ENCODE measurements around the gene ZNF335.
"Not testable (repeated sequence)": the region's sequence is repeated elsewhere in the genome, so short reads cannot be mapped to it uniquely, and the experiment has no call there.

The ZNF335 gene

GRCh38 chr20:46002008-46002407 lies 30.0 kb upstream of the ZNF335 start:
- no peak for DNase-seq (ENCODE audit: low spot score)

DNA sequence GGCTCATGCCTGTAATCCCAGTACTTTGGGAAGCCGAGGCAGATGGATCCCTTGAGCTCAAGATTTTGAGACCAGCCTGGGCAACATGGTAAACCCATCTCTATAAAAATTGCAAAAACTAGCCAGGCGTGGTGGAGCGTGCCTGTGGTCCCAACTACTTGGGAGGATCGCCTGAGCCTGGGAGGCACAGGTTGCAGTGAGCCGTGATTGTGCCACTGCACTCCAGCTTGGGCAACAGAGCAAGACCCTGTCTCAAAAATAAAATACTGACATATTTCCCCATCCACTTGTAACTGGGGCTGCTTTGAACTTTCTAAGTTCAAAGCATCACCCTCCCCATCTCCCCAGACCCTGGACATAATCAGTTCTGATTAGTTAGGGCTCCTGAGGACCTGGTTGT lies 29.5 kb upstream of the ZNF335 start:
- no peak for DNase-seq (ENCODE audit: low spot score)

- no peak for DNase-seq (ENCODE audit: low spot score)
Measured at GRCh38 chr20:46000262-46000996, 28.4 kb upstream of the ZNF335 start.

DNA sequence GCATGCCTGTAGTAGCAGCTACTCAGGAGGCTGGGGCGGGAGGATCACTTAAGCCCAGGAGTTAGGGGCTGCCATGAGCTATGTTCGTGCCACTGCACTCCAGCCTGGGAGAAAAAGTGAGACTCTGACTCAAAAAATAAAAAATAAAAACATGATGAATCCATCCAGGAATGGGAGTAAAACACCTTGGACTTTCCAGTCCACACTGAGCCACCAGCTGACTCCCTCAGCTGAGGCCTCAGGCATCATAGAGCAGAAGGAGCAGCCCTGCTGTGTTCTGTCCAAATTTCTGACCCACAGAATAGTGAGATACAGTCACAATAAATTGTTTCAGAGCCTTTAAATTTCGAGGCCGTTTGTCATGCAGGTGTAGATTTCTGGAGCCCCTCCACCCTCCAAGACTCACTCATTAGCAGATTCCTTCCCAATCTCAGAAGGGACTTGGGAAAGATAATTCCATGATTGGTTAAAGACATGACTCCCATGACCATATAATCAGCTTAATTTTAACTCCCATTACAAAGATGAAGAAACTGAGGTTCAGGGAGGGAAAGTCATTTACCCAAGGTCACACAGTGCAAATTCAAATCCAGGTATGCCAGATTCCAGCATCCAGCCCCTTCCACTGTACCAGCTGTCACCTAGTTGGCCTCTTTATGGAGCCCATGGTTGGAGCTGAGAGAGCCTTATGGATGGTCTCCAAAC lies 27.7 kb upstream of the ZNF335 start:
- DNase-seq (ENCODE audit: low spot score): no peak

GRCh38 chr20:45998761-45999160 lies 26.8 kb upstream of the ZNF335 start:
- no peak for DNase-seq (ENCODE audit: low spot score)

GRCh38 chr20:45998337-45998736 lies 26.3 kb upstream of the ZNF335 start:
- no peak for DNase-seq (ENCODE audit: low spot score)

GRCh38 chr20:45997187-45997586 lies 25.2 kb upstream of the ZNF335 start:
- no peak for DNase-seq (ENCODE audit: low spot score)

- not testable (repeated sequence) for DNase-seq (ENCODE audit: low spot score)
Measured at GRCh38 chr20:45995495-45996097, 23.6 kb upstream of the ZNF335 start.

DNA sequence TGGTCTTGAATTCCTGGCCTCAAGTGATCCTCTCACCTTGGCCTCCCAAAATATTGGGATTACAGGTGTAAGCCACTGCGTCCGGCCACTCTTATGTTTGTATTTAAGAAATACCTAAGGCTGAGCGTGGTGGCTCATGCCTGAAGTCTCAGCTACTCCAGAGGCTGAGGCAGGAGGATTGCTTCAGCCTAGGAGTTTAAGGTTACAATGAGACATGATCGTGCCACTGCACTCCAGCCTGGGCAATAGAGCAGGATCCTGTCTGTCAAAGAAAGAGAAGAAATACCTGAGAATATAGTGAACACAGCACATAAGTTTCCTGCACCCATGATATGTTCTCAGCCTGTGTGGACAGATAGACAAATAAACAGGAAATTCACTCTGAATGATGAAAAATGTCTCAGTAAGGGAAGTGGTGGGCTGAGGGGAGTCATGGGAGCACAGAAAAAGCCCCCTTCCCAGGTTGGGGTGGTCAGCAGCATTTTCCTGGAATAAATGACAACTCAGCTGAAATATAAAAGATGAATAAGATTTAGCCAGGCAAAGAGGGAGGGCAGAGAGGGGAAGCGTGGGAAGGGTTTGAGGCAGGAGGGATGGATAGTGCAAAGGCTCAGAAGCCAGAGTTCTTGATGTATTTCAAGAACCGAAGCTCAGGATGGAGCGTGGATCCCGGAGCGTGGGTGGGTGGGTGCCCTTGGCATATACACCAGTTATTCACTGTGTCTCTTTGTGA lies 22.9 kb upstream of the ZNF335 start:
- no peak for DNase-seq (ENCODE audit: low spot score)

GRCh38 chr20:45993197-45993951 lies 21.4 kb upstream of the ZNF335 start:
- DNase-seq (ENCODE audit: low spot score): no peak

DNA sequence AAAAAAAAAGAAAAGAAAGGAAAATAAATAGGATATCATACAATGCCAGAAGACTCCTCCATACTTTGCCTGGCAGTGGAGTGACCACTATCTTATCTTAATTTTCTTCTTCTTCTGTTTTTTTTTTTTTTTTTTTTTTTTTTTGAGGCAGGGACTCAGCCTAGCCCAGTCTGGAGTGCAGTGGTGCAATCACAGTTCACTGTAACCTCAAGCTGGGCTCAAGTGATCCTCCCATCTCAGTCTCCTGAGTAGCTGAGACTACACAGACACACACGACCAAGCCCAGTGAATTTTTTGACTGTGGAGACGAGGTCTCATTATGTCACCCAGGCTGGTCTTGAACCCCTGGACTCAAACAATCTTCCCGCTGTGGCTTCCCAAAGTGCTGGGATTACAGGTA lies 19.6 kb upstream of the ZNF335 start:
- no peak for DNase-seq (ENCODE audit: low spot score)

- DNase-seq (ENCODE audit: low spot score): not testable (repeated sequence)
Measured at GRCh38 chr20:45988830-45989229, 16.8 kb upstream of the ZNF335 start.

DNA sequence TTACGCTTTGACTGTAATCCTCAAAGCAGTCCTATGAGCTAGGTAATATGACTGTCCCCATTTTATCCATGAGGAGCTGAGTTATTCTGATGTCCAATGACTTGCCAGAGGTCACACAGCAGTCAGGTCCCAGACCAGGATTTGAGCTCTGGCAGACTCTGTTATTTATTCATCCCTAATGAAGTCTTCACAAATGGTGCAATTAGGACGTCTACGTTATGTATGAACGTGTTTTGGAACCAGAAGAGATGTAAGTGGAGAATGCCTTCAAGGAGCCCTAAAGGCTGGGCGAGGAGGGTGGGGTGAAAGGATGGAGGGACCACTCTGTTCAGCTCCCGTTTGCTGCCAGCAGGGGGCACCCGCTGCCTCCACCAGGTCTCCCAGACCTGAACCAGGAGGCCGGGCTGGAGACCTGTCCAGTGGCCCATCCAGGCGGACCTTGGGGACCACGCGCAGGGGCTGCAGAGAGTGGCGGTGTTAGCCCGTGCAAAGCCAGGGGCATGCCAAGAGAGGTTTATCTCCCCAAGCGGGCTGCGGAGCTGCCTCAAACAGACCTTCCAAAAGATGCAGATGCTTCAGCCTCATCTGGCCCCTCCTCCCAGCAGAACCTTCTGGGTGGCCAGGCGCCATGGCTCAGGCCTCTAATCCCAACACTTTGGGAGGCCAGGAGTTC lies 15.2 kb upstream of the ZNF335 start:
- DNase-seq (ENCODE audit: low spot score): peak; percentile 73

DNA sequence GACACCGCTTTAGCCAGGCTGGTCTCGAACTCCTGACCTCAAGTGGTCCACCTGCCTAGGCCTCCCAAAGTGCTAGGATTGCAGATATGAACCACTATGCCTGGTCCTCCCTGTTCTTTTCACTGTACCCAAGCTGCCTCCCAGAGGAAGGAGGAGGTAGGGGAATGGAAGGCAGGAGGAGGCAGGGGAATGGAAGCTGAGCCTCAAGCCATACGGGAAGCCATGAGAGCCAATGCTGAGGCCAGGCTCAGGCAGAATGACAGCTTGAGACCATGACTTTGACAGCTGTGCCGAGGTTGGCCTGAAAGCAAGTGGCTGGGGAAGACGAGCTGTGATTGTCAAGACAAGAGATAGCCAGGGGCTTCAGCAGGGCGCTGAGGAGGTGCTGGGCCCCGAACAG lies 13.6 kb upstream of the ZNF335 start:
- DNase-seq (ENCODE audit: low spot score): no peak

- DNase-seq (ENCODE audit: low spot score): no peak
Measured at GRCh38 chr20:45983279-45983743, 11.3 kb upstream of the ZNF335 start.

GRCh38 chr20:45981261-45981660 lies 9.3 kb upstream of the ZNF335 start:
- DNase-seq (ENCODE audit: low spot score): no peak

- no peak for DNase-seq (ENCODE audit: low spot score)
Measured at GRCh38 chr20:45976086-45976485, 4.1 kb upstream of the ZNF335 start.

- DNase-seq (ENCODE audit: low spot score): no peak
Measured at GRCh38 chr20:45975686-45976085, 3.7 kb upstream of the ZNF335 start.

GRCh38 chr20:45974896-45975565 lies 3.0 kb upstream of the ZNF335 start:
- DNase-seq (ENCODE audit: low spot score): no peak

DNA sequence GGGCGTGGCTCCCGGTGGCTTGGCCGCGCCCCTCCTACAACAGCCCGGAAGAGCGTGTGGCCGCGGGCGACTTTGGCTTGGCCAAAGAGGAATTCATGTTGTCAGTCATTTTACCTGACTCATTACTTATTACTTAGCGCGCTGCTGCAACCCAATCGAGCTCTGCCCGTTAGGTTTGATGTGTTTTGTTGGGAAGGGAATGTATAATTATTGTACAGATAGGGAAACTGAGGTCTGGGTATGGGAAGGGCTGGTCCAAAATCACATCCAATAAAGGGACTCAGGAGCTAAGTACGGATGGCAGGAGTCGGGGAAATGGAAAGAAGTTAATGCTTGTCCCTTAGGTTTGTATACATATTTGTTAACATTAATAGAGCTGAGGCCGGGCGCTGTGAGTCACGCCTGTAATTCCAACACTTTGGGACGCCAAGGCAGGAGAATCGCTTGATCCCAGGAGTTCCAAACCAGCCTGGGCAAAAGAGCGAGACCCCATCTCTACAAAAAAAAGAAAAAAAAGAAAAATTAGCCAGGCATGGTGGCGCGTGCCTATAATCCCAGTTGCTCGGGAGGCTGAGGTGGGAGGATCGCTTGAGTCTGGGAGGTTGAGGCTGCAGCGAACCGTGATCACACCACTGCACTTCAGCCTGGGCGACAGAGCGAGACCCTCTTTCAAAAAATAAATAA lies 639 bp upstream of the ZNF335 start:
- no peak for DNase-seq (ENCODE audit: low spot score)
